Measurements from ENCODE around the gene PEX14. TPM values are rescaled to one million over a fixed set of nuclear protein-coding genes. Genes with fewer than 3 reads are reported as not detected.

PEX14 gene
- total and polyA plus RNA-seq, 11 donors: 14.9 to 28.7 (median 20.4) TPM

- H3K9me3 ChIP-seq: no peaks in the 10 kb centered on the region
- TF ChIP-seq CTCF (IDR thresholded peaks at IDR 0.05) (no peak), POLR2A (IDR thresholded peaks at IDR 0.05) (no peak)
- H3K27ac ChIP-seq: peak overlapping the region in 1 of 12 donors; percentile 70
- intact Hi-C loops (cut with DNase I): loop anchor here in 3 of 10 donors (10.0 kb wide), 3 partner anchors 95 to 235 kb away; no protein-coding TSS in a partner anchor
- ATAC-seq: no peak
- no peaks in the 10 kb centered on the region for H3K27me3 ChIP-seq
- no peak overlapping the region for H3K4me3 ChIP-seq
- 92 to 96% (median 94%) methylated on average over 28 to 36 of the region's 36 CpGs for WGBS, 4 donors
- H3K4me1 ChIP-seq: peaks cover 0 to 23% (median 13%) of the 10 kb centered on the region in 12 donors
- DNase-seq: peak in 1 of 5 donors; percentile 54
- H3K36me3 ChIP-seq: peaks cover 0 to 16% (median 3%) of the 10 kb centered on the region in 9 donors
Observed at GRCh38 chr1:10629816-10630571, 155.2 kb downstream of the PEX14 start.

GRCh38 chr1:10630661-10631120 lies 155.9 kb downstream of the PEX14 start:
- ATAC-seq (no peak), DNase-seq (peak in 2 of 5 donors; percentile 14 to 31)
- Histone ChIP-seq H3K27ac (no peak overlapping the region), H3K9me3 (no peaks in the 10 kb centered on the region), H3K36me3 (peaks cover 0 to 16% (median 0%) of the 10 kb centered on the region in 9 donors), H3K27me3 (no peaks in the 10 kb centered on the region), H3K4me3 (no peak overlapping the region), H3K4me1 (peaks cover 0 to 29% (median 20%) of the 10 kb centered on the region in 12 donors)
- TF ChIP-seq POLR2A (IDR thresholded peaks at IDR 0.05) (no peak), CTCF (IDR thresholded peaks at IDR 0.05) (no peak)
- 86 to 90% (median 88%) methylated on average over 7 to 13 of the region's 13 CpGs for WGBS, 4 donors
- intact Hi-C loops (cut with DNase I): loop anchor here in 2 of 10 donors (10.0 kb wide), 2 partner anchors 96 to 116 kb away; no protein-coding TSS in a partner anchor

- H3K4me1 ChIP-seq: peaks cover 0 to 35% (median 24%) of the 10 kb centered on the region in 12 donors
- 89 to 95% (median 92%) methylated on average over 13 to 20 of the region's 20 CpGs for WGBS, 4 donors
- no peak for TF ChIP-seq CTCF (IDR thresholded peaks at IDR 0.05)
- TF ChIP-seq POLR2A (IDR thresholded peaks at IDR 0.05): no peak
Observed at GRCh38 chr1:10631121-10631810, 156.5 kb downstream of the PEX14 start.

More at GRCh38 chr1:10631121-10631810, 156.5 kb downstream of the PEX14 start:
- Histone ChIP-seq H3K36me3 (peaks cover 0 to 16% (median 0%) of the 10 kb centered on the region in 9 donors), H3K4me3 (no peak overlapping the region), H3K27me3 (no peaks in the 10 kb centered on the region), H3K27ac (peak overlapping the region in 1 of 12 donors; percentile 42), H3K9me3 (no peaks in the 10 kb centered on the region)
- ATAC-seq (no peak), DNase-seq (peak in 3 of 5 donors; percentile 15 to 61 (median 23))
- intact Hi-C loops (cut with DNase I): loop anchor here in 2 of 10 donors (10.0 kb wide), 2 partner anchors 96 to 116 kb away; no protein-coding TSS in a partner anchor

Measured in heart left ventricle (tissue), 16 donors.